ENCODE measurements around the gene PLCXD1. TPM values are rescaled to one million over a fixed set of nuclear protein-coding genes. Genes with fewer than 3 reads are reported as not detected.

The PLCXD1 gene
- total and polyA plus RNA-seq, 9 of the 15 experiments (the other 6 are each of a cell fraction or from before 2014, with no cell fraction given): 6.0 to 60.2 (median 39.5) TPM

DNA sequence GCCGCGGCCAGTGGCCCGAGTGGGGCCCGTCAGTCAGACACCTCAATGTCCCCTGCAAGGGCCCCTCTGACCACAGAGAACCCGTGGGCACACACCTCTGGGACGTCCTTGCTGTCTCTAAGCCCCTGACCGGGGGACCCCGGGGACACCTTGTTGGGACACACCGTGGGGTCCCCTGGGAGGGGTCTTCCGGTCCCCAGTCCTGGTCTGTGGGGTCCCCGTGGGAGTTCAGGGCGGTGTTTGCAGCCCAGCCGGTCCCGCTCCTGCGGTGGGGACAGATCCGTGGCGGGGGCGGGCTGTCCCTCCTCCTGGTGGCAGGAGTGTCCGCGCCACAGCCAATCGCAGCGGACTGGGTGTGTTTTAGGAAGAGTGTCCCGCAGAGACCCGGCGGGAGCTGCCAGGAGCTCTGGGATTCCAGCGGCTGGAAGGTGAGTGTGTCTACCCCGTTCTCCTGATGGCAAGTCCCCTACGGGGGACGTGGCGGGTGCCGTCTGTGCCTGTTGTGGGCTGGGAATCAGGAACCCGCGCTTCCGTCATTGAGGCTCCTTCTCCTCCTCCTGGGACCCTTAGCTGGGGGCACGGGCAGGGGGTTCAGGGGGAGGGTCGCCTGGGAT lies 5.1 kb upstream of the PLCXD1 start (continued):
- TF ChIP-seq, protein P1, sequence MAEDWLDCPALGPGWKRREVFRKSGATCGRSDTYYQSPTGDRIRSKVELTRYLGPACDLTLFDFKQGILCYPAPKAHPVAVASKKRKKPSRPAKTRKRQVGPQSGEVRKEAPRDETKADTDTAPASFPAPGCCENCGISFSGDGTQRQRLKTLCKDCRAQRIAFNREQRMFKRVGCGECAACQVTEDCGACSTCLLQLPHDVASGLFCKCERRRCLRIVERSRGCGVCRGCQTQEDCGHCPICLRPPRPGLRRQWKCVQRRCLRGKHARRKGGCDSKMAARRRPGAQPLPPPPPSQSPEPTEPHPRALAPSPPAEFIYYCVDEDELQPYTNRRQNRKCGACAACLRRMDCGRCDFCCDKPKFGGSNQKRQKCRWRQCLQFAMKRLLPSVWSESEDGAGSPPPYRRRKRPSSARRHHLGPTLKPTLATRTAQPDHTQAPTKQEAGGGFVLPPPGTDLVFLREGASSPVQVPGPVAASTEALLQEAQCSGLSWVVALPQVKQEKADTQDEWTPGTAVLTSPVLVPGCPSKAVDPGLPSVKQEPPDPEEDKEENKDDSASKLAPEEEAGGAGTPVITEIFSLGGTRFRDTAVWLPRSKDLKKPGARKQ (CRISPR knock-in tag; IDR thresholded peaks at IDR 0.05): no peak
- TF ChIP-seq PHF8 (IDR thresholded peaks at IDR 0.05; ENCODE audit: borderline replicate concordance, low read length): peak; percentile 43; the same call in 1 of the 2 replicates
- peak; percentile 62 for TF ChIP-seq NFYB (IDR thresholded peaks at IDR 0.05; ENCODE audit: extremely low read depth, insufficient read length)
- no peak for TF ChIP-seq STAT5A (IDR thresholded peaks at IDR 0.05; ENCODE audit: borderline replicate concordance, low read length)
- no peak for TF ChIP-seq NCOA2 (IDR thresholded peaks at IDR 0.05; ENCODE audit: partially characterized antibody in 2 of 2)
- TF ChIP-seq, protein P2, sequence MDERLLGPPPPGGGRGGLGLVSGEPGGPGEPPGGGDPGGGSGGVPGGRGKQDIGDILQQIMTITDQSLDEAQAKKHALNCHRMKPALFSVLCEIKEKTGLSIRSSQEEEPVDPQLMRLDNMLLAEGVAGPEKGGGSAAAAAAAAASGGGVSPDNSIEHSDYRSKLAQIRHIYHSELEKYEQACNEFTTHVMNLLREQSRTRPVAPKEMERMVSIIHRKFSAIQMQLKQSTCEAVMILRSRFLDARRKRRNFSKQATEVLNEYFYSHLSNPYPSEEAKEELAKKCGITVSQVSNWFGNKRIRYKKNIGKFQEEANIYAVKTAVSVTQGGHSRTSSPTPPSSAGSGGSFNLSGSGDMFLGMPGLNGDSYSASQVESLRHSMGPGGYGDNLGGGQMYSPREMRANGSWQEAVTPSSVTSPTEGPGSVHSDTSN (CRISPR knock-in tag; IDR thresholded peaks at IDR 0.05; ENCODE audit: low read depth): no peak
- TF ChIP-seq, protein P2 (tag; conservative IDR thresholded peaks at IDR 0.05; ENCODE audit: low read depth): no peak
- no peak for TF ChIP-seq U2AF1 (optimal IDR thresholded peaks at IDR 0.05; ENCODE audit: low read depth, low read length)
- TF ChIP-seq CHD2 (IDR thresholded peaks at IDR 0.05; ENCODE audit: low read depth, low read length): no peak
- TF ChIP-seq MCM2 (IDR thresholded peaks at IDR 0.05; ENCODE audit: low read depth): no peak
- no peak for TF ChIP-seq ZNF143 (CRISPR knock-in tag; IDR thresholded peaks at IDR 0.05)
- peak; percentile 53 for TF ChIP-seq RBFOX2 (IDR thresholded peaks at IDR 0.05; ENCODE audit: low read depth, low read length)
- 0 out of 2 replicates have a peak, but pooled peaks have one; percentile 36 for TF ChIP-seq POLR2G (IDR thresholded peaks at IDR 0.05; ENCODE audit: low read depth, low read length)
- TF ChIP-seq COPS2 (conservative IDR thresholded peaks at IDR 0.05): no peak
- TF ChIP-seq ZNF197 (CRISPR knock-in tag; IDR thresholded peaks at IDR 0.05; ENCODE audit: low read depth): no peak
- no peak for TF ChIP-seq SMC3 (conservative IDR thresholded peaks at IDR 0.05; ENCODE audit: insufficient read depth, low read depth, low read length)
- no peak for TF ChIP-seq SMARCB1 (IDR thresholded peaks at IDR 0.05; ENCODE audit: insufficient read length, low read depth)
- TF ChIP-seq, protein P3, sequence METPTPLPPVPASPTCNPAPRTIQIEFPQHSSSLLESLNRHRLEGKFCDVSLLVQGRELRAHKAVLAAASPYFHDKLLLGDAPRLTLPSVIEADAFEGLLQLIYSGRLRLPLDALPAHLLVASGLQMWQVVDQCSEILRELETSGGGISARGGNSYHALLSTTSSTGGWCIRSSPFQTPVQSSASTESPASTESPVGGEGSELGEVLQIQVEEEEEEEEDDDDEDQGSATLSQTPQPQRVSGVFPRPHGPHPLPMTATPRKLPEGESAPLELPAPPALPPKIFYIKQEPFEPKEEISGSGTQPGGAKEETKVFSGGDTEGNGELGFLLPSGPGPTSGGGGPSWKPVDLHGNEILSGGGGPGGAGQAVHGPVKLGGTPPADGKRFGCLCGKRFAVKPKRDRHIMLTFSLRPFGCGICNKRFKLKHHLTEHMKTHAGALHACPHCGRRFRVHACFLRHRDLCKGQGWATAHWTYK (CRISPR knock-in tag; IDR thresholded peaks at IDR 0.05): peak; percentile 93
- TF ChIP-seq SRSF3 (IDR thresholded peaks at IDR 0.05; ENCODE audit: insufficient read depth, low read length): no peak
